T-cell (primary cell): ENCODE data around the gene TMEM151B. TPM values are rescaled to one million over a fixed set of nuclear protein-coding genes. Genes with fewer than 3 reads are reported as not detected.

Experiments used
- ATAC-seq, 4 experiments: fragments of 200-7000 bp in 3 of 4; fragments of 150-1000 bp in 1 of 4; cut with Tn5 transposase; replicated peaks in 1 of 4; 1 replicate in 3 of 4; 2 replicates in 1 of 4; pipeline ENCODE4 v1.10.0; 2021; ENCODE audit warnings: moderate library complexity in 3 of 4, mild to moderate bottlenecking in 2 of 4, moderate number of reproducible peaks in 1 of 4
- CTCF ChIA-PET, 2 donors: fragments of 300-600 bp; sonication (Branson Sonifier 250); formaldehyde crosslinking; loops; one replicate each; lab custom pipeline; 2022; ENCODE audit warnings: antibody characterized with exemption in 2 of 2; lab: Charles Lee
- POLR2A ChIA-PET, 2 donors: fragments of 300-600 bp; sonication (Branson Sonifier 250); formaldehyde crosslinking; loops; one replicate each; lab custom pipeline; 2022; ENCODE audit warnings: antibody characterized with exemption in 2 of 2; lab: Charles Lee
- DNase-seq, 35 experiments: peaks; one replicate each; pipeline versions ENCODE4 v3.0.0 to v3.0.0-alpha.2; 2013 to 2023
- H3K27ac ChIP-seq: one replicate; pipeline ENCODE4 v1.5.1; 2013; ENCODE audit warnings: low read length
- H3K27me3 ChIP-seq, 2 experiments: replicated peaks in 1 of 2; 1 replicate in 1 of 2; 2 replicates in 1 of 2; pipeline versions ENCODE4 v1.6.1 to v1.7.0; 2013; ENCODE audit warnings: low read length in 1 of 2, mixed read lengths in 1 of 2; ENCODE audit not compliant: control insufficient read depth in 2 of 2, insufficient read depth in 2 of 2; ENCODE audit errors: extremely low read depth in 1 of 2
- H3K36me3 ChIP-seq, 2 donors: 1 replicate in 1 of 2; 2 replicates in 1 of 2; pipeline versions ENCODE4 v1.6.1 to v1.7.0; 2013; ENCODE audit warnings: low read length in 1 of 2; ENCODE audit not compliant: control insufficient read depth in 2 of 2, insufficient read depth in 1 of 2; ENCODE audit errors: extremely low read depth in 1 of 2
- H3K4me1 ChIP-seq, 2 experiments: 1 replicate in 1 of 2; 2 replicates in 1 of 2; pipeline versions ENCODE4 v1.6.1 to v1.7.0; 2013; ENCODE audit warnings: low read length in 2 of 2, mixed read lengths in 1 of 2; ENCODE audit not compliant: insufficient read depth in 2 of 2, control insufficient read depth in 1 of 2; ENCODE audit errors: extremely low read depth in 1 of 2
- H3K4me3 ChIP-seq, 2 donors: 1 replicate in 1 of 2; 2 replicates in 1 of 2; pipeline versions ENCODE4 v1.5.1 to v1.7.0; 2013; ENCODE audit warnings: mild to moderate bottlenecking in 2 of 2, low read length in 1 of 2, moderate library complexity in 1 of 2; ENCODE audit not compliant: control insufficient read depth in 1 of 2; ENCODE audit errors: extremely low read depth in 1 of 2
- H3K9me3 ChIP-seq: 2 replicates; pipeline ENCODE4 v1.7.0; 2013
- H3K27ac Mint-ChIP-seq, 2 donors: one replicate each; pipeline ENCODE4 v1.8.0; 2020 to 2021; ENCODE audit warnings: mild to moderate bottlenecking in 2 of 2, mixed read lengths in 2 of 2
- H3K27me3 Mint-ChIP-seq, 2 donors: one replicate each; pipeline ENCODE4 v1.8.0; 2021 to 2022; ENCODE audit warnings: mixed read lengths in 2 of 2
- H3K36me3 Mint-ChIP-seq: one replicate; pipeline ENCODE4 v1.8.0; 2021; ENCODE audit warnings: mixed read lengths
- H3K4me1 Mint-ChIP-seq, 3 donors: one replicate each; pipeline ENCODE4 v1.8.0; 2020 to 2022; ENCODE audit warnings: mixed read lengths in 3 of 3, mild to moderate bottlenecking in 1 of 3
- H3K4me3 Mint-ChIP-seq, 3 donors: one replicate each; pipeline ENCODE4 v1.8.0; 2020 to 2022; ENCODE audit warnings: mild to moderate bottlenecking in 3 of 3, mixed read lengths in 3 of 3, moderate library complexity in 3 of 3
- H3K9me3 Mint-ChIP-seq, 3 donors: one replicate each; pipeline ENCODE4 v1.8.0; 2020 to 2022; ENCODE audit warnings: mixed read lengths in 3 of 3
- WGBS: methylation state at CpG from one replicate; pipeline ENCODE4 v1.1.5; 2013; ENCODE audit warnings: missing lambda C conversion rate; ENCODE audit not compliant: insufficient coverage; 5-methylcytosine and 5-hydroxymethylcytosine counted together
- total RNA-seq, 35 experiments: library from RNA in 6 of 35; stranded (reverse) in 6 of 35; fragments of 120-200 nt in 1 of 35; gene quantifications; one replicate each; pipeline versions ENCODE4 v1.2.1 to v1.2.4 and lab custom pipeline; 2013 to 2026

TMEM151B gene
- total RNA-seq, 5 donors from 2014 or later (not counting 1 experiment from before 2014, with no cell fraction given): 0.13 to 0.18 (median 0.14) TPM; not detected in 2

DNA sequence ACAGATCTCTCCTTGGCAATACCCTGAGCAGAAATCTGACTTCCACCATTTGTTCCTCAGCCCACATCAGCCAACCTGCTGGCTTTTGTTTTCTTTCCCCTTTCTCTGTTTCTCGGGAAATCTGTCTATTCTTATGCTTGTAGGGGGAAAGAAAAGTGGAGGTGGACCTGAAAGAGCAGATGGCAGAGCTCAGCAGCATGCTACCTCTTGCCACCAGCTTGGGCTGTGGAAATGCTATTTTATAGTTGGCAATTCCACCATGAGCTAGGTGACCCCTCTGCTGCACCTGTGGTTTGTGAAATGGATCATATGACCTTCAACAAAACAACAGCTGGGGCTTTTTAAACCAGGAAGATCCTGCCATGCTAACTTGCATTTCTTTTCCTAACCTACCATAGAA lies 65.4 kb downstream of the TMEM151B start:
- H3K4me3 Mint-ChIP-seq: no peak overlapping the region
- POLR2A ChIA-PET: no interaction called here
- no peaks in the 10 kb centered on the region for H3K9me3 ChIP-seq

DNA sequence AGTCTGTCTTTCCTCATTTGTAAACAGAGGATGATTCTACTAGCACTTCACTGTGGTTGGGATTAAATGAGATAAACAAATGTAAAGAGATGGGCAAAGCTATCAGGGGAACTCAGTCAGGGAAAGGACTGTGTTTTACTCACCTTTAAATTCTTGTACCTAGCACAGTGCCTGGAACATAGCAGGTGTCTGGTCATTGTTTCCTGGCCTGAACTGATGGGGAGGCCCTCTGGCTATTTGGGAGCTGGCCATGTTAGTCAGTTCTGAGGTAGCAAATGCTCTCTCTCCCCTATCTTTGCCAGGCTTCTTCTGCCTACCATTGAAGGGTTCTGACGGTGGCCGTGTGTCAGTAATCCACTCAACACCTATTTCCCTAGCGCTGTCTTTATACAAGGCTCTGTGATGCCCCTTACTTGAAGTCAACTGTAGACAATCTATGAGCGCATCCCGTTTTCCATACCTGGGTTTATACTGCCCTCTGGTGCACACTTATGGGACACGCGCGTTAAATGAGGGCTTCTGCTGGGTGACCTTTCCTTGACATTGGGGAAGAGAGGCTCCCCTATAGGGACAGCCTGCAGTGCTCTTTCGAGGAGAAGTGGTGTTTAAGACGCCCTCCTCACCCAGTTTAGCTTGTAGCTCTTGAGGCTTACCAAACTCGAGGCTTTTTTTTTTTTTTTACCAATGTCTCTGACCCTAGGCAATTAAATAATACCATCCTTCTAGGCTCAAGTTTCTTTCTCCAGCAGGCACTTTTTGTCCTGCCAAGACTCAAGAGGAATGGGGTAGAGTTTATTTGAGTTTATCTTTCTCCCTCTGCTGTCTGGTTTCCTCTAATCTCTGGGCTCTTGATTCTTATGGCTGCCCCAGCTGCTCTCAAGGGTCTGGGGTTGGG lies 68.2 kb downstream of the TMEM151B start:
- Mint-ChIP-seq H3K4me1 (peaks cover 0 to 2% (median 2%) of the 10 kb centered on the region in 3 donors), H3K27ac (no peak overlapping the region), H3K27me3 (peaks cover 20 to 23% of the 10 kb centered on the region in 2 donors), H3K36me3 (no peaks in the 10 kb centered on the region), H3K9me3 (no peaks in the 10 kb centered on the region), H3K4me3 (no peak overlapping the region)
- Histone ChIP-seq H3K27ac (no peak overlapping the region), H3K27me3 (peaks cover 5 to 39% of the 10 kb centered on the region in 2 experiments), H3K4me1 (peaks cover 0 to 5% of the 10 kb centered on the region in 2 experiments), H3K4me3 (no peak overlapping the region), H3K36me3 (no peaks in the 10 kb centered on the region), H3K9me3 (no peaks in the 10 kb centered on the region)
- ChIA-PET CTCF (interaction anchor here (0.6 to 1.7 kb wide), 7 partner anchors 11 to 565 kb away, joined by 3 to 7 read pairs (median 4); partner anchors contain the start of gene CDC5L (in 1 of the 2)), POLR2A (interaction anchor here in 1 of 2 donors (0.6 kb wide), 1 partner anchor 117 kb away, joined by 9 read pairs; no protein-coding TSS in a partner anchor)
- peak; percentile 77 to 88 (median 83) for ATAC-seq
- 4% methylated on average over 6 of the region's 11 CpGs for WGBS
- DNase-seq: peak; percentile 17 to 80 (median 50)

More for the DNA sequence above, 65.4 kb downstream of the TMEM151B start:
- H3K36me3 Mint-ChIP-seq: no peaks in the 10 kb centered on the region
- Histone ChIP-seq H3K36me3 (no peaks in the 10 kb centered on the region), H3K27ac (no peak overlapping the region), H3K27me3 (peaks cover 0 to 19% of the 10 kb centered on the region in 2 experiments), H3K4me3 (no peak overlapping the region), H3K4me1 (no peaks in the 10 kb centered on the region)
- no peak for ATAC-seq
- no peaks in the 10 kb centered on the region for H3K4me1 Mint-ChIP-seq
- H3K27ac Mint-ChIP-seq: no peak overlapping the region
- H3K27me3 Mint-ChIP-seq: peaks cover 14 to 19% of the 10 kb centered on the region in 2 donors
- CTCF ChIA-PET: interaction anchor here (0.7 to 1.5 kb wide), 4 partner anchors 9 to 163 kb away, joined by 3 to 5 read pairs (median 4); no protein-coding TSS in a partner anchor
- no peaks in the 10 kb centered on the region for H3K9me3 Mint-ChIP-seq
- no peak for DNase-seq
- no CpG with 5 or more reads among the region's 1 CpG for WGBS

DNA sequence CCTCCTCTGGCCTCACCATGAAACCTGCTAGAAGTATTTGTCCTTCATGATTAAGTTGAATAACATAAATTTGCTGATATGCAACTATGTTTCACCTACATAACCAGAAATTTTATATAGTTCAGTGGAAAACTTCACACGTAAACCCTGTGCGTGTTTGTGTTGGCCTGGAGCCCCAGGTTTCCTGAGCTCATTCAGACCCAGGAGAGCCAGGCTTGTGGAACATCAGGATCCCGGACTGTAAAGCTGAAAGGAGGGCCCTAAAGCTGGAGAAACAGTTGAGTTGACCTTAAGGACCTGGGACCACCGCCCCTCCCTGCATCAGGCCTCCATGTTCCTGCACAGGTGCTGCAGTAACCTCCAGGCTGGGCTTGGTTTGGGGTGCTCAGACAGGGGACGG lies 69.1 kb downstream of the TMEM151B start:
- H3K9me3 ChIP-seq: no peaks in the 10 kb centered on the region
- no peaks in the 10 kb centered on the region for H3K36me3 ChIP-seq
- Mint-ChIP-seq H3K9me3 (no peaks in the 10 kb centered on the region), H3K4me3 (no peak overlapping the region), H3K36me3 (no peaks in the 10 kb centered on the region), H3K27ac (no peak overlapping the region), H3K4me1 (peaks cover 0 to 2% (median 2%) of the 10 kb centered on the region in 3 donors), H3K27me3 (peaks cover 28 to 31% of the 10 kb centered on the region in 2 donors)
- DNase-seq (no peak), ATAC-seq (no peak)
- no peak overlapping the region for H3K27ac ChIP-seq
- ChIA-PET POLR2A (interaction anchor here in 1 of 2 donors (0.6 kb wide), 1 partner anchor 118 kb away, joined by 9 read pairs; no protein-coding TSS in a partner anchor), CTCF (interaction anchor here in 1 of 2 donors (0.6 to 1.4 kb wide), 3 partner anchors 70 to 118 kb away, joined by 3 to 15 read pairs (median 3); no protein-coding TSS in a partner anchor)
- peaks cover 0 to 5% of the 10 kb centered on the region in 2 experiments for H3K4me1 ChIP-seq
- H3K27me3 ChIP-seq: peaks cover 9 to 42% of the 10 kb centered on the region in 2 experiments
- WGBS: 78% methylated on average over 5 of the region's 5 CpGs
- H3K4me3 ChIP-seq: no peak overlapping the region

DNA sequence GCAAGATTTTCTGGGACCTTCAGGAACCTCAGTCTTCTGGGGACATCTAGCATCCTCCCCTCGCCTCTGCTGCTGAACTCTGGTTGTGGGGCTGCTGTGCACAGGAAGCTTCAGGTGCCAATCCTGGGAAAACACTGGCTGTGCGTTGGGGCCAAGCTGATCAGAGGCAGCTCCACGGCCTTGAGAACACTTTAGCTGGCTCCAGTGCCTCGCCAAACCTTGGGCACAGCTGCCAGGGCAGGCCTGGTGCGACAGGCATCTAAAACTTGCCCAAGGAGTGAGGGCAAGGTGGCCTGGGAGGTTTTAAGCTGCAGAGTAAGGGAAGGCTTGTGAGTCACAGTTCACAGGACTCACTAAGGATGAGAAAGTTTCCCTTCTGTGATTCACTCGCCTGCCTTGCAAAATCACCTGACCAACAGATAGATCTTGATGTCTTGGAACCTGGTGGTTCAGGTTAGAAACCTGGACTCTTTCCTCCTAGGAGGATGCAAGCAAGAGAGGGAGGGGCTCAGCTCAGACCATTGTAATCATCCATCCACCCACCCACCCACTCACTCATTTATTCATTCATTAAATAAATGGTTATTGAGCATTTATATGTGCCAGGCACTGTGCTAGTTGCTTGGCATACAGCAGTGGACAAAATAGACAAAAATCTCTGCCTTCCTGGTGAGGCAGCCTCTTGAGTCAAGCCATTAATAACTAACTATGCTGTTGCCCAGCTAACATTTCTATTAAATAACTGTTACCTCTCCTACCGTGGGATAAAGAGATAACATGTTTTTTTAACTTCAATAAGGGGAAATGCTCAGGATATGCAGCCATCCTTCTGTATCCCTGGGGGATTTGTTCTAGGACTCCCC lies 69.7 kb downstream of the TMEM151B start:
- H3K27ac Mint-ChIP-seq: no peak overlapping the region
- peaks cover 0 to 2% (median 2%) of the 10 kb centered on the region in 3 donors for H3K4me1 Mint-ChIP-seq
- H3K9me3 Mint-ChIP-seq: no peaks in the 10 kb centered on the region
- CTCF ChIA-PET: interaction anchor here in 1 of 2 donors (0.7 to 1.4 kb wide), 2 partner anchors 72 to 117 kb away, joined by 3 to 15 read pairs; no protein-coding TSS in a partner anchor
- no peak overlapping the region for H3K27ac ChIP-seq
- no peak overlapping the region for H3K4me3 Mint-ChIP-seq
- H3K9me3 ChIP-seq: no peaks in the 10 kb centered on the region
- H3K36me3 Mint-ChIP-seq: no peaks in the 10 kb centered on the region
- WGBS: 62% methylated on average over 5 of the region's 7 CpGs
- peaks cover 34 to 38% of the 10 kb centered on the region in 2 donors for H3K27me3 Mint-ChIP-seq
- H3K27me3 ChIP-seq: peaks cover 9 to 45% of the 10 kb centered on the region in 2 experiments
- DNase-seq: no peak
- peaks cover 0 to 5% of the 10 kb centered on the region in 2 experiments for H3K4me1 ChIP-seq
- H3K36me3 ChIP-seq: no peaks in the 10 kb centered on the region
- no peak overlapping the region for H3K4me3 ChIP-seq
- no peak for ATAC-seq
- POLR2A ChIA-PET: no interaction called here

- Mint-ChIP-seq H3K27ac (no peak overlapping the region), H3K36me3 (no peaks in the 10 kb centered on the region), H3K4me3 (no peak overlapping the region), H3K9me3 (no peaks in the 10 kb centered on the region), H3K4me1 (peaks cover 0 to 2% (median 2%) of the 10 kb centered on the region in 3 donors), H3K27me3 (peaks cover 39 to 45% of the 10 kb centered on the region in 2 donors)
- Histone ChIP-seq H3K27ac (no peak overlapping the region), H3K36me3 (no peaks in the 10 kb centered on the region), H3K4me1 (peaks cover 0 to 5% of the 10 kb centered on the region in 2 experiments), H3K9me3 (no peaks in the 10 kb centered on the region), H3K4me3 (no peak overlapping the region), H3K27me3 (peaks cover 9 to 49% of the 10 kb centered on the region in 2 experiments)
- ChIA-PET CTCF (interaction anchor here in 1 of 2 donors (1.0 kb wide), 1 partner anchor 85 kb away, joined by 4 read pairs; the partner anchor contains the start of gene SLC35B2), POLR2A (interaction anchor here in 1 of 2 donors (0.6 kb wide), 1 partner anchor 46 kb away, joined by 4 read pairs; no protein-coding TSS in a partner anchor)
- ATAC-seq (no peak), DNase-seq (no peak)
- no CpG with 5 or more reads among the region's 8 CpGs for WGBS
Observed at GRCh38 chr6:44341095-44341890, 71.0 kb downstream of the TMEM151B start.
